Measurements from ENCODE around the gene KCP. TPM values are rescaled to one million over a fixed set of nuclear protein-coding genes. Genes with fewer than 3 reads are reported as not detected.

Gene KCP
- total and polyA plus RNA-seq, 2 experiments from 2014 or later, result 0.76 to 1.1 TPM

DNA sequence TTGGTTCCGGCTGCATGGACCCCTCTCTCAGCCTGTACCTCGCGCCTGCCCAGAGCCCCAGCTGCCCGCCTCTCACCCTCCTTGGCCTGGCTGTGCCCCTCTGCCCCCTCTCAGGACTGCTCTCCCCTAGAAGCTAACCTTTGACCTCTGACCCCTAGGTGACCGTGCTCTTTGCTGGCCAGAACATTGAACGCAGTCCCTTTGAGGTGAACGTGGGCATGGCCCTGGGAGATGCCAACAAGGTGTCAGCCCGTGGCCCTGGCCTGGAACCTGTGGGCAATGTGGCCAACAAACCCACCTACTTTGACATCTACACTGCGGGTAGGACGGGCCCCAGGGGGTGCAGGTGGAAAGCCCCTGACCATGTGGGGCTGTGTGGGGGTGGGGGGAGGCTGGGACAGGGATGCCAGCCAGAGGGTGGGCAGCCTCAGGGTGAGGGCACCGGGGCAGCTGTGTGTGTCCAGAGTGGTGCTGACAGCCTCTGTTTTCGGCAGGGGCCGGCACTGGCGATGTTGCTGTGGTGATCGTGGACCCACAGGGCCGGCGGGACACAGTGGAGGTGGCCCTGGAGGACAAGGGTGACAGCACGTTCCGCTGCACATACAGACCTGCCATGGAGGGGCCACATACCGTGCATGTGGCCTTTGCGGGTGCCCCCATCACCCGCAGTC is 72.3 kb downstream of the KCP start (continued):
- TF ChIP-seq NANOG (IDR thresholded peaks at IDR 0.05; ENCODE audit: borderline replicate concordance) (no peak), ZNF331 (CRISPR knock-in tag; IDR thresholded peaks at IDR 0.05; ENCODE audit: low read depth) (no peak)
- TF ChIP-seq, protein P1, sequence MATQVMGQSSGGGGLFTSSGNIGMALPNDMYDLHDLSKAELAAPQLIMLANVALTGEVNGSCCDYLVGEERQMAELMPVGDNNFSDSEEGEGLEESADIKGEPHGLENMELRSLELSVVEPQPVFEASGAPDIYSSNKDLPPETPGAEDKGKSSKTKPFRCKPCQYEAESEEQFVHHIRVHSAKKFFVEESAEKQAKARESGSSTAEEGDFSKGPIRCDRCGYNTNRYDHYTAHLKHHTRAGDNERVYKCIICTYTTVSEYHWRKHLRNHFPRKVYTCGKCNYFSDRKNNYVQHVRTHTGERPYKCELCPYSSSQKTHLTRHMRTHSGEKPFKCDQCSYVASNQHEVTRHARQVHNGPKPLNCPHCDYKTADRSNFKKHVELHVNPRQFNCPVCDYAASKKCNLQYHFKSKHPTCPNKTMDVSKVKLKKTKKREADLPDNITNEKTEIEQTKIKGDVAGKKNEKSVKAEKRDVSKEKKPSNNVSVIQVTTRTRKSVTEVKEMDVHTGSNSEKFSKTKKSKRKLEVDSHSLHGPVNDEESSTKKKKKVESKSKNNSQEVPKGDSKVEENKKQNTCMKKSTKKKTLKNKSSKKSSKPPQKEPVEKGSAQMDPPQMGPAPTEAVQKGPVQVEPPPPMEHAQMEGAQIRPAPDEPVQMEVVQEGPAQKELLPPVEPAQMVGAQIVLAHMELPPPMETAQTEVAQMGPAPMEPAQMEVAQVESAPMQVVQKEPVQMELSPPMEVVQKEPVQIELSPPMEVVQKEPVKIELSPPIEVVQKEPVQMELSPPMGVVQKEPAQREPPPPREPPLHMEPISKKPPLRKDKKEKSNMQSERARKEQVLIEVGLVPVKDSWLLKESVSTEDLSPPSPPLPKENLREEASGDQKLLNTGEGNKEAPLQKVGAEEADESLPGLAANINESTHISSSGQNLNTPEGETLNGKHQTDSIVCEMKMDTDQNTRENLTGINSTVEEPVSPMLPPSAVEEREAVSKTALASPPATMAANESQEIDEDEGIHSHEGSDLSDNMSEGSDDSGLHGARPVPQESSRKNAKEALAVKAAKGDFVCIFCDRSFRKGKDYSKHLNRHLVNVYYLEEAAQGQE (IDR thresholded peaks at IDR 0.05; ENCODE audit: unreplicated experiment), result no peak

- H3K4me2 ChIP-seq, result no peak overlapping the region
- no peaks in the 10 kb centered on the region for H3K36me3 ChIP-seq (ENCODE audit: insufficient read depth)
- H3K9me3 Mint-ChIP-seq, result no peaks in the 10 kb centered on the region; the same call in 2 of the 3 replicates
- TF ChIP-seq CREB1 (CRISPR knock-in tag; IDR thresholded peaks at IDR 0.05; ENCODE audit: low read depth) (no peak), CTCF (conservative IDR thresholded peaks at IDR 0.05; ENCODE audit: low read depth in 2 of 2) (no peak), STAT1 (IDR thresholded peaks at IDR 0.05; ENCODE audit: unreplicated experiment) (no peak), EZH2phosphoT487 (IDR thresholded peaks at IDR 0.05; ENCODE audit: unreplicated experiment) (no peak), ZNF331 (CRISPR knock-in tag; IDR thresholded peaks at IDR 0.05; ENCODE audit: low read depth) (no peak), EZH2 (IDR thresholded peaks at IDR 0.05; ENCODE audit: low read depth, unreplicated experiment) (no peak)
- TF ChIP-seq, protein P2, sequence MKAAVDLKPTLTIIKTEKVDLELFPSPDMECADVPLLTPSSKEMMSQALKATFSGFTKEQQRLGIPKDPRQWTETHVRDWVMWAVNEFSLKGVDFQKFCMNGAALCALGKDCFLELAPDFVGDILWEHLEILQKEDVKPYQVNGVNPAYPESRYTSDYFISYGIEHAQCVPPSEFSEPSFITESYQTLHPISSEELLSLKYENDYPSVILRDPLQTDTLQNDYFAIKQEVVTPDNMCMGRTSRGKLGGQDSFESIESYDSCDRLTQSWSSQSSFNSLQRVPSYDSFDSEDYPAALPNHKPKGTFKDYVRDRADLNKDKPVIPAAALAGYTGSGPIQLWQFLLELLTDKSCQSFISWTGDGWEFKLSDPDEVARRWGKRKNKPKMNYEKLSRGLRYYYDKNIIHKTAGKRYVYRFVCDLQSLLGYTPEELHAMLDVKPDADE (IDR thresholded peaks at IDR 0.05), result no peak
- H3K4me1 Mint-ChIP-seq, result peaks cover 20% of the 10 kb centered on the region
- peaks cover 19% of the 10 kb centered on the region for H3K27me3 Mint-ChIP-seq (ENCODE audit: insufficient read depth, low read depth, poor library complexity)
- DNase-seq (ENCODE audit: low spot score), result no peak
- no peak overlapping the region for H3K4me3 ChIP-seq
- ATAC-seq, result no peak
- no peak overlapping the region for H3K27ac Mint-ChIP-seq
- no peak overlapping the region for H3K4me3 Mint-ChIP-seq
- H2AFZ ChIP-seq, result no peak overlapping the region
- peaks cover 18% of the 10 kb centered on the region for H3K4me1 ChIP-seq (ENCODE audit: insufficient read depth)
- no peaks in the 10 kb centered on the region for H4K20me1 ChIP-seq (replicated peaks; ENCODE audit: insufficient read depth)
- H3K79me2 ChIP-seq (replicated peaks; ENCODE audit: insufficient read depth), result no peaks in the 10 kb centered on the region
- H3K27ac ChIP-seq (ENCODE audit: low read depth), result no peak overlapping the region
- H3K9me2 ChIP-seq (ENCODE audit: insufficient read depth), result no peaks in the 10 kb centered on the region
- H3F3A ChIP-seq (replicated peaks; ENCODE audit: low read depth), result peaks cover 3% of the 10 kb centered on the region
- no peaks in the 10 kb centered on the region for H3K36me3 Mint-ChIP-seq (ENCODE audit: low read depth)
- H3K27me3 ChIP-seq (ENCODE audit: insufficient read depth), result 0 out of 2 replicates have a peak, but pooled peaks cover 2% of the 10 kb centered on the region
These were observed 73.0 kb downstream of the KCP start for GRCh38 chr7:128837521-128837921.
